Gastroesophageal sphincter (tissue), 4 donors: ENCODE data around the gene UROC1. TPM values are rescaled to one million over a fixed set of nuclear protein-coding genes. Genes with fewer than 3 reads are reported as not detected.

Experiments used
- ATAC-seq: fragments of 150-250 bp; one replicate; pipeline ENCODE4 v1.9.1; 2016; ENCODE audit warnings: mild to moderate bottlenecking, moderate library complexity
- H3K27ac ChIP-seq, 4 donors: fragments of 200-600 bp; sonication (generic) in 3 of 4; 1 replicate in 3 of 4; 2 replicates in 1 of 4; pipeline ENCODE4 v1.5.1; 2016 to 2019
- H3K27me3 ChIP-seq: fragments of 200-600 bp; sonication (generic); one replicate; pipeline ENCODE4 v1.5.1; 2019
- H3K36me3 ChIP-seq, 2 donors: fragments of 200-600 bp; sonication (generic); one replicate each; pipeline ENCODE4 v1.5.1; 2019; ENCODE audit warnings: control low read depth in 1 of 2
- H3K4me1 ChIP-seq, 3 donors: fragments of 200-600 bp; sonication (generic); 1 replicate in 2 of 3; 2 replicates in 1 of 3; pipeline ENCODE4 v1.5.1; 2016 to 2019; ENCODE audit warnings: control low read depth in 2 of 3
- H3K4me3 ChIP-seq, 2 donors: fragments of 200-600 bp; sonication (generic); one replicate each; pipeline ENCODE4 v1.5.1; 2019; ENCODE audit warnings: mild to moderate bottlenecking in 1 of 2, moderate library complexity in 1 of 2
- H3K9me3 ChIP-seq, 3 donors: fragments of 200-600 bp; sonication (generic); one replicate each; pipeline ENCODE4 v1.5.1; 2017 to 2019; ENCODE audit warnings: control low read depth in 2 of 3
- EP300 ChIP-seq: sonication (generic); formaldehyde crosslinking; IDR thresholded peaks from one replicate; pipeline ENCODE4 v1.6.1; 2017; ENCODE audit warnings: antibody characterized with exemption, mild to moderate bottlenecking
- POLR2A ChIP-seq, 2 donors: fragments of 450-650 bp; IDR thresholded peaks; one replicate each; pipeline ENCODE4 v1.6.1; 2017; ENCODE audit warnings: antibody characterized with exemption in 2 of 2, mild to moderate bottlenecking in 2 of 2, moderate library complexity in 1 of 2
- POLR2AphosphoS5 ChIP-seq: sonication (generic); formaldehyde crosslinking; IDR thresholded peaks from one replicate; pipeline ENCODE4 v1.6.1; 2017; ENCODE audit warnings: antibody characterized with exemption
- WGBS, 2 donors: methylation state at CpG; one replicate each; pipeline ENCODE4 v1.1.5; 2018; ENCODE audit warnings: low coverage in 1 of 2; 5-methylcytosine and 5-hydroxymethylcytosine counted together
- total RNA-seq, 4 donors: library from RNA; depleted of rRNA; stranded (reverse); fragments of >200 nt; gene quantifications; one replicate each; pipeline ENCODE4 v1.1.0, GENCODE V29; 2016
- TF ChIP-seq, protein P1 (sequence below), 4 experiments: fragments of 200-600 bp in 2 of 4; fragments of 450-650 bp in 2 of 4; sonication (generic) in 1 of 4; IDR thresholded peaks; one replicate each; pipeline ENCODE4 v1.5.1; 2017 to 2019; ENCODE audit warnings: antibody characterized with exemption in 4 of 4, mild to moderate bottlenecking in 2 of 4, moderate library complexity in 2 of 4

Gene UROC1
- total RNA-seq, 4 donors from 2014 or later, result not detected

DNA sequence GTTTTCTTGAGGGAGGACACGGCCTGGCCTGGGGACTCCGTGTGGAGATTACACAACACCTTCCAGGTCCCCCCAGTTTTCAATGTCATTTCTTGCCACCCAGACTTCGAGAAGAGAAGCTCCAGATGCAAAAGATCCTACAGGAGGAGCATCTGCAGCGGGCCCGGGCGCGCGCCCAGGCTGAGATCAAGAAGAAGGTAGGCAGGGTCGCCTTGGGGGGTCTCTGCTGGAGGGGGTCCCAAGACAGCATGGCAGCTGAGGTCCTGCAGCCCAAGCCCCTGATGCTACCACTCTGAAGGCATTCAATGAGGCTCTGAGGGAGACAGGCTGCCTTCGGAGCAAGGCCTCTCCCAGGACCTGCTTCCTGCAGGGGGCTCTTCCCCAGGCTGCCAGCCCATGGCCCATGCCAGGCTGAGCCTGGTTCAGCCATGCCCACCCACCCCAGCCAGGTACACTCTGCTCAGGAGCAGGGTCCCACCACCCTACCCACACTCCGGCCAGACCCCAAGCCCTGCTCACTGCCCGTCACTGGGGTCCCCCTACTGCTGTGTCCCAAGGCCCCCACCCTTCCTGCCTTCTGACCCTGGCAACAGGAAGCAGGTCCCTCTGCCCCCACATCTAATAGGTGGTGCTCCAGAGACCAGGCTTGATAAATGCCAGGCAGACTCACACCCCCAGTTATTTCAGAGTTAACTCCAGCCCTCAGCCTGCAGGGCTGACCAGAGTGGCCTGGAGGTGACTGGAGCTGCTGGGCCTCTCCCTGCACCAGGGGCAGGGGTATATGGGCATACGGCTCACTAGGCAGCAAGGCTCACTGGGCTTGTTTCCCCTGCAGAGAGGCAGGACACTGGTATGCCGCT is 81.9 kb downstream of the UROC1 start:
- TF ChIP-seq POLR2AphosphoS5 (no peak), EP300 (no peak), POLR2A (IDR thresholded peaks at IDR 0.05) (no peak)
- TF ChIP-seq, protein P1, sequence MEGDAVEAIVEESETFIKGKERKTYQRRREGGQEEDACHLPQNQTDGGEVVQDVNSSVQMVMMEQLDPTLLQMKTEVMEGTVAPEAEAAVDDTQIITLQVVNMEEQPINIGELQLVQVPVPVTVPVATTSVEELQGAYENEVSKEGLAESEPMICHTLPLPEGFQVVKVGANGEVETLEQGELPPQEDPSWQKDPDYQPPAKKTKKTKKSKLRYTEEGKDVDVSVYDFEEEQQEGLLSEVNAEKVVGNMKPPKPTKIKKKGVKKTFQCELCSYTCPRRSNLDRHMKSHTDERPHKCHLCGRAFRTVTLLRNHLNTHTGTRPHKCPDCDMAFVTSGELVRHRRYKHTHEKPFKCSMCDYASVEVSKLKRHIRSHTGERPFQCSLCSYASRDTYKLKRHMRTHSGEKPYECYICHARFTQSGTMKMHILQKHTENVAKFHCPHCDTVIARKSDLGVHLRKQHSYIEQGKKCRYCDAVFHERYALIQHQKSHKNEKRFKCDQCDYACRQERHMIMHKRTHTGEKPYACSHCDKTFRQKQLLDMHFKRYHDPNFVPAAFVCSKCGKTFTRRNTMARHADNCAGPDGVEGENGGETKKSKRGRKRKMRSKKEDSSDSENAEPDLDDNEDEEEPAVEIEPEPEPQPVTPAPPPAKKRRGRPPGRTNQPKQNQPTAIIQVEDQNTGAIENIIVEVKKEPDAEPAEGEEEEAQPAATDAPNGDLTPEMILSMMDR (IDR thresholded peaks at IDR 0.05), result no peak
- H3K27ac ChIP-seq, result no peak overlapping the region
- ATAC-seq, result no peak
- peaks cover 0 to 6% (median 0%) of the 10 kb centered on the region in 3 donors for H3K9me3 ChIP-seq
- H3K4me1 ChIP-seq, result no peaks in the 10 kb centered on the region
- H3K27me3 ChIP-seq, result no peaks in the 10 kb centered on the region
- H3K36me3 ChIP-seq, result peaks cover 0 to 73% of the 10 kb centered on the region in 2 donors
- WGBS, 2 donors, result 100% methylated on average over 1 of the region's 14 CpGs; no CpG with 5 or more reads in 1 of the 2 donors
- no peak overlapping the region for H3K4me3 ChIP-seq

GRCh38 chr3:126434931-126435411 is 82.6 kb downstream of the UROC1 start:
- Histone ChIP-seq H3K9me3 (peaks cover 0 to 7% (median 0%) of the 10 kb centered on the region in 3 donors), H3K4me3 (no peak overlapping the region), H3K36me3 (peaks cover 0 to 66% of the 10 kb centered on the region in 2 donors), H3K4me1 (no peaks in the 10 kb centered on the region), H3K27me3 (no peaks in the 10 kb centered on the region), H3K27ac (no peak overlapping the region)
- TF ChIP-seq EP300 (no peak), POLR2A (IDR thresholded peaks at IDR 0.05) (no peak), POLR2AphosphoS5 (no peak)
- TF ChIP-seq, protein P1 (IDR thresholded peaks at IDR 0.05), result no peak
- ATAC-seq, result no peak
- 67 to 90% methylated on average over 2 of the region's 8 CpGs for WGBS, 2 donors

DNA sequence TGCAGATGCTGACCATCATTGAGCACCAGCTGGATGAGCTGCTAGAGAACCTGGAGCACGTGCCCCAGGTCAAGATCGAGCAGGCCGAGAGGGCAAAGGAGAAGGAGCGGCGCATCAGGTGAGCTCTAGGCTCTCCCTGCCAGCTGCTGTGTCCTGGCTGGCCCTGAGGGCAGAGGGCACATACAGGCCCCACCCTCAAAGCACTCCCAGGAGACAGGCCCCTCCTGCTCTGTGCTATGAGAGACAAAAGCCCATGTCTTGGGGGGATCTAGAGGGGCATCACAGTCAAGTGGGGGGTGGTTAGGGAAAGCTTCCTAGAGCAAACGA is 83.3 kb downstream of the UROC1 start:
- Histone ChIP-seq H3K4me3 (no peak overlapping the region), H3K36me3 (peaks cover 0 to 58% of the 10 kb centered on the region in 2 donors), H3K9me3 (peaks cover 0 to 7% (median 0%) of the 10 kb centered on the region in 3 donors), H3K27ac (no peak overlapping the region), H3K27me3 (no peaks in the 10 kb centered on the region), H3K4me1 (no peaks in the 10 kb centered on the region)
- 94% methylated on average over 5 of the region's 6 CpGs; no CpG with 5 or more reads in 1 of the 2 donors for WGBS, 2 donors
- TF ChIP-seq, protein P1 (IDR thresholded peaks at IDR 0.05), result no peak
- TF ChIP-seq EP300 (no peak), POLR2AphosphoS5 (no peak), POLR2A (IDR thresholded peaks at IDR 0.05) (no peak)
- ATAC-seq, result no peak

GRCh38 chr3:126433496-126434263 is 83.9 kb downstream of the UROC1 start:
- TF ChIP-seq POLR2A (IDR thresholded peaks at IDR 0.05), result no peak
- TF ChIP-seq POLR2AphosphoS5, result no peak
- TF ChIP-seq EP300, result no peak
- TF ChIP-seq, protein P1 (IDR thresholded peaks at IDR 0.05), result no peak
- WGBS, 2 donors, result 94% methylated on average over 6 of the region's 13 CpGs; no CpG with 5 or more reads in 1 of the 2 donors
- Histone ChIP-seq H3K36me3 (peaks cover 0 to 53% of the 10 kb centered on the region in 2 donors), H3K4me3 (no peak overlapping the region), H3K27me3 (no peaks in the 10 kb centered on the region), H3K27ac (no peak overlapping the region), H3K9me3 (peaks cover 0 to 9% (median 0%) of the 10 kb centered on the region in 3 donors), H3K4me1 (no peaks in the 10 kb centered on the region)
- no peak for ATAC-seq
